NCI-H2171 (cell line): ENCODE results near the gene MPPED1.

Experiments used
- DNase-seq: peaks from one replicate; lab custom pipeline; 2025; lab: John Stamatoyannopoulos, UW

MPPED1 gene

GRCh38 chr22:43392385-43392989 lies 19.3 kb upstream of the MPPED1 start:
- DNase-seq = no peak

GRCh38 chr22:43393132-43393843 lies 18.5 kb upstream of the MPPED1 start:
- DNase-seq = no peak

DNA sequence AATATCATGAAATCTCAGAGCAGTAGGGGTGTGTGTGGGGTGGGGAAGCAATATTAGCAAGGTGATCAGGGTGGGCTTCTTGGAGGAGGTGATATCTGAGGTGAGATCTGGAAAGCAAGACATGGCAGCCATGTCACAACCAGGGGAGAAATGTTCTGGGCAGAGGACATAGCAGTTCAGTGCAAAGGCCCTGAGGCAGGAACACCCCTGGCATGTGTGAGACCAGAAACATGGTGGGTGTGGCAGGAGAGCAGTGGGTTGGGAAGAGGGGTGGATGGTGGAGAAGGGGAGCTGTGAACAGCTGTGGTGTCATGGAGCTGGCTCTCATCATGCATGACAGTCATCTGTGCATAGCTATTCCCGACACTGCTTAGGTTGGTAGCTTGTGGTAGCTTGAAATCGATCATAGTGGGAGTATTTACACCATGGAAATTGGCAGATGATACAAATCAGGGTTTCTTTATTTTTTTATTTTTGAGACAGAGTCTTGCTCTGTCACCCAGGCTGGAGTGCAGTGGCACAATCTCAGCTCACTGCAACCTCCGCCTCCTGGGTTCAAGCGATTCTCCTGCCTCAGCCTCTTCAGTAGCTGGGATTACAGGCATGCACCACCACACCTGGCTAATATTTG lies 17.9 kb upstream of the MPPED1 start:
- DNase-seq = no peak

DNA sequence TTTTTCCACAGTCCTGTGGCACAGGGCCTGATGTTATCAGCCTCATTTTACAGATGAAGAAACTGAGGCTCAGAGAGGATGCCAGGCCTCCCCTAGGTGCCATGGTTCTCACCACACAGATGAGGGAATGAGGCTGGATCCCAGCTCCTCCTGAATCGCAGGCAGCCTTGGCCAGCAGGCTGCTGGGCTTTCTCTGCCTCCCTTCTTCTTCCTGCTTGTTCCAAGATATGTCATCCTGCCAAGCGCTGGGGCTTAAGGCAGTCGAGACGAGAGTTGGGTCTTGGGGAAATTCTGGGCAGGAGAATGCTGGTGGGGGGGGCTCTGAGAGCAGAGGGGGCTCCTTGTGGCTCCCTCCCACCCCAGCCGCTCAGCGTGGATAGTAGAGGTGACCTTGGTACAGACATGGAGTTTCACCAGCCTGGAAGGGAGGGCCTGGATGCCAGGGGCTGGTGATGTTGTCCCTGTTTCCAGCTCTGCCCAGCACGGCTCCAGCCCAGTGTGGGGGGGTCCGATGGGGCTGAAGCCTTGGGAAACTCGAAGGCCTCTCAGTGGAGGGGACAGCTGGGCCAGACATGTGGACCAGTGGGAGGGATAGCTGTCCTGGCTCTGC lies 16.6 kb upstream of the MPPED1 start:
- DNase-seq = no peak

- DNase-seq = no peak
Measured at GRCh38 chr22:43396321-43396933, 15.4 kb upstream of the MPPED1 start.

DNA sequence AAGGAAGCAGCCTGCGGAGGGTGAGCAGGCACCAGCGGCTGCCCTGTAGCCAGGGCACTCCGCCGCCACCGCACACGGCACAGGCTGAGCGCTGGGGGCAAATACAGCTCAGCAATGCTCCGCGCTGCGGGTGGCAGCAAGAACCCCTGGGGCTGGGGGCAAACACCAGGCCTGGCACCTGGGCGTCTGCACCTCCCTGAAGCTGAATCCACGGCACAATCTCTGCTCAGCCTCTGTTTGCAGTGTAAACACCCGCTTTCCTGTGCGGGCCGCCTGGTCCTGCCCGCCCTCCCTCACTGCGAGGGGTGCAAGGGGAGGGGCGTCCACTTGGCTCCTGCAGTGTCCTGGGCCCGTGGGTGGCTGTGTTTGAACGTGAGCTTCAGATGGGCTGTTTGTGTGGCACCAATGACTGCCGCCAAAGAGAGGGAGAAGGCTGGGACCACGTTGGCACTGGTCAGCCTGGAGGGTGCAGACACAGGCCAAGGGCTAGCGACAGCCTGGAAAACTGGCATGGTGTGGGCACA lies 14.8 kb upstream of the MPPED1 start:
- DNase-seq = no peak

DNA sequence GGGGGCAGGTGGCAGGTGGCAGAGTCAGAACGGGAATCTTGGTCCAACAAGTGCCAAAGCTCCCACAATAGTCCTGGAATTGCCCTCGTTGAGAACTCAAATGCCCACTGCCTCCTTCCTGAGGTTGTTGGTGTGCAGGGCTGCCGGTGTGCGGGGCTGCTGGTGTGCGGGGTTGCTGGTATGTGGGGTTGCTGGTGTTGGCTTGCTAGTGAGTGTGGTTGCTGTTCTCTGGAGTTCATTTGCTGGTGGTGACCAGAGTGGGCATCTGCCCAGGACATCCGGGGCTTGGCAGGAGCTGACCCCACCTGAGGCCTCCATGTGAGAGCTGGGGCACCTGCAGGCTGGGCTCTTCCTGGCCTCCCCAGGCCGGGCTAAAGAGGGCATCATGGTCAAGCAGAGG lies 14.0 kb upstream of the MPPED1 start:
- no peak for DNase-seq

GRCh38 chr22:43398246-43398645 lies 13.6 kb upstream of the MPPED1 start:
- DNase-seq = no peak

- no peak for DNase-seq
Measured at GRCh38 chr22:43398910-43399309, 12.9 kb upstream of the MPPED1 start.

DNA sequence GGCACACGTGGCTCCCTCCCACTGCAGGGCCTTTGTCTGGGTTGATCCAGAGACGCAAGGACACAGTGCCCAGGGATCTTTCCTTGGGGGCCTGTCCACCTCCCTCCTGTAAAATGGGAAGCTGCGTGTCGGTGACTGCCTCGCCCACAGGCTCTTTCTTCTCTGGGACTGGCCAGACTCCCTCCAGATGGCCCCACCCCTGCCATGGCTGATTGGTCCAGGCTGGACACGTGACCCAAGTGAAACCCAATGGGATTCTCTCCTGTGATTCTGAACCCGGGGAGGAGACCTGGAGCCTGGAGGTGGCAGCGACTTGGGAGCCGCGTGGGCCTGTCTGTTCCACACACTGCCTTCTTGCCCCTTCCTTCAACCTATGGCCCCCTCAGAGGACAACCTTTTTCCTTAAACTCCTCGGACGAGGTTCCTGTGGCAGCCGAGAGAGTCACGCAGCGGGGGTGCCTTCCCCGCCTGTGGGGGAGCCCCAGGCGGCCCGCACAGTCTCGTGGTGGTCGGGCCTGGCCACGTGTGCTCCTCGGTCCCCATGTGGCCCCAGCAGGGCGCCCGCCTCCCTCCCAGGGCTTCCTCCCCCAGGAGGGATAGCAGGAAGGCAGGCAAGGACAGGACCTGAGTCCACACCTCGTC lies 12.4 kb upstream of the MPPED1 start:
- no peak for DNase-seq

GRCh38 chr22:43399980-43400358 lies 11.8 kb upstream of the MPPED1 start:
- no peak for DNase-seq

DNA sequence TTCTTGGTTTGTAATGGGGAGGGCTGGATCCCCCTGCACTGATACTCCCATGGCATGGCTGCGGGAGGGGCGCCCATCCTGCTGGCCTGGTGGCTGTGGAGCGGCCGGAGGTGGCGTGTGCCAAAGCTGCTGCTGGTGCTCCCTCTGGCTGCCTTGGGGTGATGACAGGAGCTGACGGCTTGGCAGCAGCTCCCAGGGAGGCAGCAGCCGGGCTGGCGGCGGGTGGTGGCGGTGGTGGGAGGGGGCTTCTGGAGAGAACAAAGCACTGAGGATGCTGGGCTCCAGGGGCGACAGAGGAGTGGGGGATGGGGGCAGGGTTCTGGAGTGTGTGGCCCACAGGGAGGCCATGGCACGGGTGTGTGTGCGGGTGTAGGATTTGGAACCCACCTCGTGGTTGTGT lies 11.4 kb upstream of the MPPED1 start:
- DNase-seq = no peak

- DNase-seq = no peak
Measured at GRCh38 chr22:43401233-43401632, 10.6 kb upstream of the MPPED1 start.

- DNase-seq = no peak
Measured at GRCh38 chr22:43401661-43402060, 10.2 kb upstream of the MPPED1 start.

DNA sequence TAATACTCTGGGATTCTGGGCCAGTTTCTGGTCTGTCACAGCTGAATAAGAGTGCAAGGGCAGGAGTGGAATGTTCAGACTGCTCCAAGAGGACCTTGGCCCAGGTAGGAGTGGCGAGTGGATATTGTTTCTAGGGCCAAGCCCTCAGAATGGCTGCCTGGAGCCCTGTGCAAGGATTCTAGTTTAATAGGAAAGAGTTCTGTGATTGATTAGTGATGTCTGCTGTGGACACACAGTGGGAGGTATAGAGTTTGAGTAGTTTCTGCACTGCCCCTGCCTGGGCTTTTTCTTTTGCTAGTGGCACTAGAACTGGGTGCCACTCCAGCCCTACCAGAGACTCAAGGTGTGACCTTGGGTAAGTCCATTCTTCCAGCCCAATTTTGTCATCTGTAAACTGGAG lies 9.7 kb upstream of the MPPED1 start:
- DNase-seq = no peak

DNA sequence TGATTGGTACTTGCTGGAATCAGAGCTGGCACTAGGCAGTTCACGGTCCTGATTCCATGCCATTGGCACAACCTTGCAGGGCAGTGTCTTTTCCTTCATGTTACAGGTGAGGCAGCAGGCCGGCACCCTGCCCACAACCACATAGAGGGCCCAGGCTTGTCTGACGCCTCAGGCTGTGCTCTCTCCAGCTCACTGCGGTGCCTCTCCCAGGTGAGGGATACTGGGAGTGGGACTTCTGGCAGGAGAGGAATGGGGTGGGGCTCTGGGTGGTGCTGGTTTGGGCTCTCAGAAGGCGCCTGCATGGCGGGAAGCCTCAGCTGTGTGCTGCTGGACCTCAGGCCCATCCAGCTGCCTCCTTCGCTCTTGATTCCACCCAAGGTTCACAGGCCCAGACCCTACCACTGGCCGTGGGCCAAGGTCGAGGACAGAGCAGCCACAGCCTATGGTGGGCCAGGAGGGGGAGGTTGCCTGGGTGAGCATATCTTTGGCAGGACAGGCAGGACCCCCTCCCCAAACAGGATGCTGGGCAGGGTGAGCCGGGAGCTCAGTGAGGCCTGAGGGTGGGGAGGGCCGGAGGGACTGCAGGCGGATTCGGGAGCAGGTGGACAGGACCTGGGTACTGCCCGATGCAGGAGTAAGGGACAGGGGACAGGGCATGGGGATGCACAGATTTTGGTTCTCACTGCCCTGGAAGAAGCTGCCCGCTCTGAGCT lies 7.0 kb upstream of the MPPED1 start:
- DNase-seq = no peak

DNA sequence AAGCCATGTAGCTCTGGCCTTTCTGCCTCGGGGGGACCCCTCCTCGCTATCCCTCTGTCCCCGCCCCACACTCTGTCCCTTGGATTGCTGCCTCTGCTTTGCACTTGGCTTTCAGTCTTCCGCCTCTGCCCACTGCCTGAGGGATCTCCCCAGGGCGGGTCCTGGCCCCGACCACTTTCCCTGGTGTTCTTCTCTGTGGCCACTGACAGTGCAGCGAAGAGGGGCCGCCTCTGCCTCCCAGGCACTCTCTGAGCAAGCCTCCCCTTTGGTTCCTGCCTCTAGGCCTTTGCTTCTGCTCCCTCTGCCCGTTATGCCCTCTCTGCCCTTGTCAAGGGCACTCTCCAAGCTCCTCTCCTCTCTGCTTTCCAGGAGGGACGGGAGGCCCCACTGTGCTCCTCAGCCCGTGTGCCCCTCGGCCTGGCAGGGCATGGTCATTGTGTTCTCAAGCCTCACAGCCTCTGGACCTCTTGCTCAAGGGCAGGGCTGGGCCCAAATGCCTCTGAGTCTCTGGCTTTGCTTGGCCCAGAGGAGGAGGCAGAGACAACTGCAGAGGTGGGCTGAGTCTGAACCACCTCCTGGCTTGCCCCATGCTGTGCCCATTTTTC lies 5.5 kb upstream of the MPPED1 start:
- DNase-seq = no peak

DNA sequence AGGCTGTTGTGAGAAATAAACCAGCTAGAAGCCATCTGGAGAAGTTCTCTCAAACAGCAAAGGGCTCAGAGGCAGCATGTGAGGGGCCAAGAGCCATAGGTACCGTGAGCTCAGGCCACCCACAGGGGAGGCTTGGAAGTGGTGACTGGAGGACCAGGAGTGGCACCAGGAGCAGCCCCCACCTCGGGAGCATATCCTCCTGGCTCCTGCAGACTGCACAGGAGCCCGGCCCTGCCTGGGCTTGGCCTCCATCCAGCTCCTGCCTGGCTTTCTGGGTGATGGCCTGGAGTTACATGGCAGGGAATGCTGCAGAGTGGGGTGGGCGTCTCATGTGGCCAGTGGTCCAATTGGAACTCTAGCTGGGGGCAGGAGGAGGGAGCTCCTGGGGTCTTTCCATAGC lies 4.2 kb upstream of the MPPED1 start:
- no peak for DNase-seq

GRCh38 chr22:43408009-43408408 lies 3.8 kb upstream of the MPPED1 start:
- no peak for DNase-seq

DNA sequence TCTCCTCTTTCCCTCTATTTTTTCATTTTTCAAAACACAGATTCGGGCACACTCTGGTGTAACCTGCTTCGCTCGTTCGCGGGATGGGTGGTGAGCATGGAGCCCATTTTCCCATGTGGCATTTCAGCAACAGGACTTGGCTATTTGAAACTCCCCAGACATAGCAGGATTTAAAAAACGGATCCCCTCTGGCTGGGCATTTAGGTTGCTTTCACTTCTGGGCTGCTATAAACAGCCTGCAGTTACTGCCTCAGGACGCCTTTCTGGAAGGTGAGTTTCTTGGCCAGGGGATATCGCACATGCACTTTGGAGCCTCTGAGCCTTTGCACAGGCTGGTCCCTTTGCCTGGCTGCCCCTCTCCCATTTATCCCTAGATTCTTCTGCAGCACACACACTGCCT lies 2.8 kb upstream of the MPPED1 start:
- no peak for DNase-seq

DNA sequence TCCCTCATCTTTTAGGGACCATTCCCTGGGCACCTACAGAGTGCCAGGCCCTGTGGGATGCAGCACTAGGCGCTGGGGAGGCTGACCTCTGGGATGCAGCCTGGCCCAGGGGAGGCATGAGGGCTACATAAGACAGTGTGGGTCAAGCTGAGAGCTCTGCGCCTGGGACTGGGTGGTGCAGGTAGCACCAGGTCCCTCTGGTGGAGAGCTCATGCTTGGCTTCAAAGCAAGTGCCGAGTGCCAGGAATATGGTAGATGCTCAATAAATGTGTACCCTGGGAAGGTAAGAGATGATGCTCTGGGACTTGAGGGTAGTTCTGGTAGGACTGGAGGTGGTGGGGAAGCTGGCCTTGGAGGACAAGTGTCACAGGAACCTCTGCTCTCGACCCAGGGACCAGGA lies 2.0 kb upstream of the MPPED1 start:
- no peak for DNase-seq
